ENCODE results near the gene MS4A13. TPM values are rescaled to one million over a fixed set of nuclear protein-coding genes. Genes with fewer than 3 reads are reported as not detected.

Gene MS4A13
- total RNA-seq, 1 experiment from 2014 or later: not detected

- no peak for TF ChIP-seq SP1 (IDR thresholded peaks at IDR 0.05; ENCODE audit: low read depth)
These were observed 22.6 kb upstream of the MS4A13 start, which contains the start of gene MS4A12 (continued) for GRCh38 chr11:60492488-60493009.

- no peaks in the 10 kb centered on the region for H3K9me3 ChIP-seq (ENCODE audit: control insufficient read depth in 1 of 2, insufficient read depth in 1 of 2, low read depth in 1 of 2, low read length in 2 of 2)
- peaks cover 3% of the 10 kb centered on the region; the same call in 1 of the 2 replicates for H3K27me3 ChIP-seq (ENCODE audit: insufficient read depth, low read length)
- ATAC-seq (no peak), DNase-seq (ENCODE audit: low read depth, low spot score) (no peak)
- CTCF ChIA-PET: no interaction called here
- H3K4me3 ChIP-seq (replicated peaks in 1 of 2; ENCODE audit: low read depth in 1 of 2, low read length in 2 of 2): no peak overlapping the region
- POLR2A ChIA-PET: no interaction called here
- no peaks in the 10 kb centered on the region for H3K36me3 ChIP-seq (ENCODE audit: control insufficient read depth in 1 of 2, insufficient read depth in 2 of 2, low read length in 2 of 2)
- intact Hi-C loops (cut with micrococcal nuclease): no loop called here
- no TSS peak for BruUV-seq (replicated peaks)
- H2AFZ ChIP-seq (ENCODE audit: low read depth, low read length, poor library complexity, severe bottlenecking): no peak overlapping the region
- no peak overlapping the region for H3K4me2 ChIP-seq (ENCODE audit: low read length)
- RAD21 ChIA-PET (ENCODE audit: low non-redundant PET in 1 of 2, low total read pairs in 2 of 2, uncharacterized antibody in 2 of 2, unreplicated experiment in 2 of 2): no interaction called here
- H3K4me1 ChIP-seq (ENCODE audit: control insufficient read depth in 1 of 2, insufficient read depth in 2 of 2, low read length in 2 of 2): no peaks in the 10 kb centered on the region
- no peaks in the 10 kb centered on the region for H3K9me2 ChIP-seq (ENCODE audit: insufficient read depth)
- H3K27ac ChIP-seq (ENCODE audit: low read depth, low read length): no peak overlapping the region
- no peak overlapping the region for H3K9ac ChIP-seq (ENCODE audit: low read length)
- no peak for TF ChIP-seq EGR1 (IDR thresholded peaks at IDR 0.05; ENCODE audit: low read depth)
- TF ChIP-seq ELF1 (IDR thresholded peaks at IDR 0.05; ENCODE audit: borderline replicate concordance, low read depth): no peak
- no peak for TF ChIP-seq EZH2 (IDR thresholded peaks at IDR 0.05)
- TF ChIP-seq SRF (IDR thresholded peaks at IDR 0.05; ENCODE audit: low read depth): no peak
- TF ChIP-seq YY1 (IDR thresholded peaks at IDR 0.05; ENCODE audit: extremely low read depth, insufficient replicate concordance, low read depth, low read length): no peak
- no peak for TF ChIP-seq ATF3 (IDR thresholded peaks at IDR 0.05)
- TF ChIP-seq POLR2AphosphoS5 (IDR thresholded peaks at IDR 0.05; ENCODE audit: low read depth, low read length): no peak
- no peak for TF ChIP-seq SP1 (IDR thresholded peaks at IDR 0.05; ENCODE audit: low read depth)
- TF ChIP-seq ZFX (IDR thresholded peaks at IDR 0.05): no peak
- no peak for TF ChIP-seq RAD21 (IDR thresholded peaks at IDR 0.05; ENCODE audit: low read depth)
- TF ChIP-seq CBX3 (IDR thresholded peaks at IDR 0.05; ENCODE audit: low read depth): no peak
- TF ChIP-seq CEBPB (IDR thresholded peaks at IDR 0.05; ENCODE audit: low read depth): no peak
- TF ChIP-seq REST (IDR thresholded peaks at IDR 0.05; ENCODE audit: low read depth): no peak
- TF ChIP-seq SIN3A (IDR thresholded peaks at IDR 0.05; ENCODE audit: low read depth): no peak
- TF ChIP-seq EZH2phosphoT487 (IDR thresholded peaks at IDR 0.05; ENCODE audit: borderline replicate concordance): no peak
- no peaks in the 10 kb centered on the region for H4K20me1 ChIP-seq (ENCODE audit: insufficient read depth)
- no peaks in the 10 kb centered on the region for H3K79me2 ChIP-seq (ENCODE audit: insufficient read depth, low read length)
These were observed 21.7 kb upstream of the MS4A13 start for GRCh38 chr11:60493454-60493853.

All from HCT116 (cell line).